ENCODE results near the gene SLC23A2. TPM values are rescaled to one million over a fixed set of nuclear protein-coding genes. Genes with fewer than 3 reads are reported as not detected.

Gene SLC23A2
- total and polyA plus RNA-seq, 4 donors = 54.6 to 67.8 (median 59.4) TPM

- Histone ChIP-seq H3K4me3 (ENCODE audit: low read depth, low read length) (no peak overlapping the region), H3K4me1 (ENCODE audit: control insufficient read depth, insufficient read depth, low read length) (peaks cover 61% of the 10 kb centered on the region), H3K27me3 (ENCODE audit: control insufficient read depth, insufficient read depth, low read length) (no peaks in the 10 kb centered on the region), H3K9me3 (ENCODE audit: control insufficient read depth, insufficient read depth, low read length) (no peaks in the 10 kb centered on the region), H3K27ac (ENCODE audit: low read depth, low read length) (no peak overlapping the region), H3K36me3 (ENCODE audit: control insufficient read depth, insufficient read depth, low read length) (peaks cover 35% of the 10 kb centered on the region)
- WGBS (ENCODE audit: insufficient coverage) = 88% methylated on average over 5 of the region's 8 CpGs
- no peak for DNase-seq (ENCODE audit: low read depth in 4 of 6, low spot score in 6 of 6)
Observed at GRCh38 chr20:4811661-4812181, 189.6 kb downstream of the SLC23A2 start.

GRCh38 chr20:4811257-4811656 lies 190.1 kb downstream of the SLC23A2 start:
- peaks cover 61% of the 10 kb centered on the region for H3K4me1 ChIP-seq (ENCODE audit: control insufficient read depth, insufficient read depth, low read length)
- H3K4me3 ChIP-seq (ENCODE audit: low read depth, low read length) = no peak overlapping the region
- peaks cover 35% of the 10 kb centered on the region for H3K36me3 ChIP-seq (ENCODE audit: control insufficient read depth, insufficient read depth, low read length)
- DNase-seq (ENCODE audit: low read depth in 4 of 6, low spot score in 6 of 6) = no peak
- no peak overlapping the region for H3K27ac ChIP-seq (ENCODE audit: low read depth, low read length)
- WGBS (ENCODE audit: insufficient coverage) = no CpG with 5 or more reads among the region's 4 CpGs
- no peaks in the 10 kb centered on the region for H3K27me3 ChIP-seq (ENCODE audit: control insufficient read depth, insufficient read depth, low read length)
- H3K9me3 ChIP-seq (ENCODE audit: control insufficient read depth, insufficient read depth, low read length) = no peaks in the 10 kb centered on the region

GRCh38 chr20:4810426-4811019 lies 190.8 kb downstream of the SLC23A2 start:
- Histone ChIP-seq H3K4me3 (ENCODE audit: low read depth, low read length) (no peak overlapping the region), H3K36me3 (ENCODE audit: control insufficient read depth, insufficient read depth, low read length) (peaks cover 33% of the 10 kb centered on the region), H3K27me3 (ENCODE audit: control insufficient read depth, insufficient read depth, low read length) (no peaks in the 10 kb centered on the region), H3K9me3 (ENCODE audit: control insufficient read depth, insufficient read depth, low read length) (no peaks in the 10 kb centered on the region), H3K27ac (ENCODE audit: low read depth, low read length) (no peak overlapping the region), H3K4me1 (ENCODE audit: control insufficient read depth, insufficient read depth, low read length) (peaks cover 58% of the 10 kb centered on the region)
- WGBS (ENCODE audit: insufficient coverage) = 76% methylated on average over 7 of the region's 8 CpGs
- no peak for DNase-seq (ENCODE audit: low read depth in 4 of 6, low spot score in 6 of 6)

GRCh38 chr20:4809707-4810106 lies 191.6 kb downstream of the SLC23A2 start:
- no peaks in the 10 kb centered on the region for H3K9me3 ChIP-seq (ENCODE audit: control insufficient read depth, insufficient read depth, low read length)
- no peaks in the 10 kb centered on the region for H3K27me3 ChIP-seq (ENCODE audit: control insufficient read depth, insufficient read depth, low read length)
- WGBS (ENCODE audit: insufficient coverage) = 56% methylated on average over 8 of the region's 8 CpGs
- peaks cover 30% of the 10 kb centered on the region for H3K36me3 ChIP-seq (ENCODE audit: control insufficient read depth, insufficient read depth, low read length)
- DNase-seq (ENCODE audit: low read depth in 4 of 6, low spot score in 6 of 6) = no peak
- H3K27ac ChIP-seq (ENCODE audit: low read depth, low read length) = no peak overlapping the region
- H3K4me3 ChIP-seq (ENCODE audit: low read depth, low read length) = no peak overlapping the region
- peaks cover 50% of the 10 kb centered on the region for H3K4me1 ChIP-seq (ENCODE audit: control insufficient read depth, insufficient read depth, low read length)

GRCh38 chr20:4808872-4809271 lies 192.4 kb downstream of the SLC23A2 start:
- no peaks in the 10 kb centered on the region for H3K9me3 ChIP-seq (ENCODE audit: control insufficient read depth, insufficient read depth, low read length)
- no peak overlapping the region for H3K27ac ChIP-seq (ENCODE audit: low read depth, low read length)
- H3K4me1 ChIP-seq (ENCODE audit: control insufficient read depth, insufficient read depth, low read length) = peaks cover 43% of the 10 kb centered on the region
- H3K36me3 ChIP-seq (ENCODE audit: control insufficient read depth, insufficient read depth, low read length) = peaks cover 33% of the 10 kb centered on the region
- H3K4me3 ChIP-seq (ENCODE audit: low read depth, low read length) = no peak overlapping the region
- 15% methylated on average over 1 of the region's 1 CpG for WGBS (ENCODE audit: insufficient coverage)
- peak in 2 of 6 donors; percentile 54 to 61 for DNase-seq (ENCODE audit: low read depth in 4 of 6, low spot score in 6 of 6)
- no peaks in the 10 kb centered on the region for H3K27me3 ChIP-seq (ENCODE audit: control insufficient read depth, insufficient read depth, low read length)

- 88% methylated on average over 18 of the region's 18 CpGs for WGBS (ENCODE audit: insufficient coverage)
Observed at GRCh38 chr20:4805663-4806449, 195.5 kb downstream of the SLC23A2 start.

GRCh38 chr20:4802527-4802926 lies 198.8 kb downstream of the SLC23A2 start:
- H3K4me3 ChIP-seq (ENCODE audit: low read depth, low read length) = no peak overlapping the region
- H3K4me1 ChIP-seq (ENCODE audit: control insufficient read depth, insufficient read depth, low read length) = no peaks in the 10 kb centered on the region
- H3K27me3 ChIP-seq (ENCODE audit: control insufficient read depth, insufficient read depth, low read length) = no peaks in the 10 kb centered on the region
- DNase-seq (ENCODE audit: low read depth in 4 of 6, low spot score in 6 of 6) = no peak
- 100% methylated on average over 1 of the region's 3 CpGs for WGBS (ENCODE audit: insufficient coverage)
- peaks cover 48% of the 10 kb centered on the region for H3K36me3 ChIP-seq (ENCODE audit: control insufficient read depth, insufficient read depth, low read length)
- H3K9me3 ChIP-seq (ENCODE audit: control insufficient read depth, insufficient read depth, low read length) = no peaks in the 10 kb centered on the region
- H3K27ac ChIP-seq (ENCODE audit: low read depth, low read length) = no peak overlapping the region

More at GRCh38 chr20:4805663-4806449, 195.5 kb downstream of the SLC23A2 start:
- no peak overlapping the region for H3K4me3 ChIP-seq (ENCODE audit: low read depth, low read length)
- no peak for DNase-seq (ENCODE audit: low read depth in 4 of 6, low spot score in 6 of 6)
- H3K36me3 ChIP-seq (ENCODE audit: control insufficient read depth, insufficient read depth, low read length) = peaks cover 37% of the 10 kb centered on the region
- no peaks in the 10 kb centered on the region for H3K9me3 ChIP-seq (ENCODE audit: control insufficient read depth, insufficient read depth, low read length)
- H3K27me3 ChIP-seq (ENCODE audit: control insufficient read depth, insufficient read depth, low read length) = no peaks in the 10 kb centered on the region
- H3K4me1 ChIP-seq (ENCODE audit: control insufficient read depth, insufficient read depth, low read length) = peaks cover 20% of the 10 kb centered on the region
- no peak overlapping the region for H3K27ac ChIP-seq (ENCODE audit: low read depth, low read length)

Small RNAs within 50 kb of the gene (small RNA-seq; reads per million reads assigned to genes)
- gene AL121890.1 (ENCODE audit: low replicate concordance) (not detected), gene RF00322 (ENCODE audit: low replicate concordance) (not detected)

Other genes starting within 250 kb of the SLC23A2 start
- 100 to 1,000 TPM; 103 to 120 TPM for gene RASSF2, start 177.9 kb downstream of the SLC23A2 start, total RNA-seq
- gene RASSF2, start 177.9 kb downstream of the SLC23A2 start, polyA plus RNA-seq (ENCODE audit: insufficient read length in 2 of 2) = 100 to 1,000 TPM in 1 of 2 donors, 10 to 100 TPM in 1; 49.8 to 111 TPM
- gene TMEM230, start 111.6 kb upstream of the SLC23A2 start, total RNA-seq = 100 to 1,000 TPM; 115 to 137 TPM
- gene TMEM230, start 111.6 kb upstream of the SLC23A2 start, polyA plus RNA-seq (ENCODE audit: insufficient read length in 2 of 2) = 100 to 1,000 TPM; 107 to 119 TPM
- gene PCNA, start 118.4 kb upstream of the SLC23A2 start, total RNA-seq = 100 to 1,000 TPM in 1 of 2 donors, 10 to 100 TPM in 1; 60.4 to 102 TPM
- gene PCNA, start 118.4 kb upstream of the SLC23A2 start, polyA plus RNA-seq (ENCODE audit: insufficient read length in 2 of 2) = 10 to 100 TPM; 83.5 to 86.6 TPM
- gene CDS2, start 125.5 kb upstream of the SLC23A2 start, total RNA-seq = 100 to 1,000 TPM in 1 of 2 donors, 10 to 100 TPM in 1; 38.9 to 103 TPM
- gene CDS2, start 125.5 kb upstream of the SLC23A2 start, polyA plus RNA-seq (ENCODE audit: insufficient read length in 2 of 2) = 10 to 100 TPM; 40.5 to 51.5 TPM

All from spinal cord (tissue), 10 donors.